Measurements from ENCODE around the gene POP7.
A peak's percentile ranks its signal among the peaks of the same experiment; 100 is the strongest.

POP7 gene

DNA sequence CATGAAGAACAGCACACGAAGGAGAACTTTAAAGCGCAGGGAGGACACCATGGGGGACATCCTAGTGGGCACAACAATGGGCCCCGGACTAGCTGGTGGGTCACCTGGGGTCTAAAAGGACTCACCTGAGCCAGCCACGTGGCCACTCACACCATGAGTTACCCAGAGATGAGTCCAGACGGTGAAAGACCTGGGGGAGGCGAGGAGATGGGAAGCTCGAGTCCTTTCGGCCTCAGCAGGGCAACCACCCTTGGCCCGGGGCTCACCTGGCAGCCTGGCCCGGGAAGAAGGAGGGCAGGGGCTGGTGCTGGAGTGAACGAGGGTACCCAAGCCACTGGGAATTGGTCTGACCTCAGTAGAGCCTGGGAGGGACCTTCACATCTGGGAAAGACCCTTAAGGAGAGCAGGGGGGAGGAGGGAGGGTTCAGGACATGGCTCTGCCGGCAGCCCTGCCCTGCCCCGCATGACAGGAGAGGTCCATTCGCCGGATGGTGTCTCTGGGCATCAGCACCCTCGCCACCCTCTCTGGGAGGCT is 17.5 kb upstream of the POP7 start:
- TF ChIP-seq, protein P1, sequence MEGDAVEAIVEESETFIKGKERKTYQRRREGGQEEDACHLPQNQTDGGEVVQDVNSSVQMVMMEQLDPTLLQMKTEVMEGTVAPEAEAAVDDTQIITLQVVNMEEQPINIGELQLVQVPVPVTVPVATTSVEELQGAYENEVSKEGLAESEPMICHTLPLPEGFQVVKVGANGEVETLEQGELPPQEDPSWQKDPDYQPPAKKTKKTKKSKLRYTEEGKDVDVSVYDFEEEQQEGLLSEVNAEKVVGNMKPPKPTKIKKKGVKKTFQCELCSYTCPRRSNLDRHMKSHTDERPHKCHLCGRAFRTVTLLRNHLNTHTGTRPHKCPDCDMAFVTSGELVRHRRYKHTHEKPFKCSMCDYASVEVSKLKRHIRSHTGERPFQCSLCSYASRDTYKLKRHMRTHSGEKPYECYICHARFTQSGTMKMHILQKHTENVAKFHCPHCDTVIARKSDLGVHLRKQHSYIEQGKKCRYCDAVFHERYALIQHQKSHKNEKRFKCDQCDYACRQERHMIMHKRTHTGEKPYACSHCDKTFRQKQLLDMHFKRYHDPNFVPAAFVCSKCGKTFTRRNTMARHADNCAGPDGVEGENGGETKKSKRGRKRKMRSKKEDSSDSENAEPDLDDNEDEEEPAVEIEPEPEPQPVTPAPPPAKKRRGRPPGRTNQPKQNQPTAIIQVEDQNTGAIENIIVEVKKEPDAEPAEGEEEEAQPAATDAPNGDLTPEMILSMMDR (conservative IDR thresholded peaks at IDR 0.05; ENCODE audit: low read depth, low read length), result no peak
- DNase-seq (ENCODE audit: low read depth), result no peak
- no peak overlapping the region for H3K4me3 ChIP-seq (ENCODE audit: low read length)

DNA sequence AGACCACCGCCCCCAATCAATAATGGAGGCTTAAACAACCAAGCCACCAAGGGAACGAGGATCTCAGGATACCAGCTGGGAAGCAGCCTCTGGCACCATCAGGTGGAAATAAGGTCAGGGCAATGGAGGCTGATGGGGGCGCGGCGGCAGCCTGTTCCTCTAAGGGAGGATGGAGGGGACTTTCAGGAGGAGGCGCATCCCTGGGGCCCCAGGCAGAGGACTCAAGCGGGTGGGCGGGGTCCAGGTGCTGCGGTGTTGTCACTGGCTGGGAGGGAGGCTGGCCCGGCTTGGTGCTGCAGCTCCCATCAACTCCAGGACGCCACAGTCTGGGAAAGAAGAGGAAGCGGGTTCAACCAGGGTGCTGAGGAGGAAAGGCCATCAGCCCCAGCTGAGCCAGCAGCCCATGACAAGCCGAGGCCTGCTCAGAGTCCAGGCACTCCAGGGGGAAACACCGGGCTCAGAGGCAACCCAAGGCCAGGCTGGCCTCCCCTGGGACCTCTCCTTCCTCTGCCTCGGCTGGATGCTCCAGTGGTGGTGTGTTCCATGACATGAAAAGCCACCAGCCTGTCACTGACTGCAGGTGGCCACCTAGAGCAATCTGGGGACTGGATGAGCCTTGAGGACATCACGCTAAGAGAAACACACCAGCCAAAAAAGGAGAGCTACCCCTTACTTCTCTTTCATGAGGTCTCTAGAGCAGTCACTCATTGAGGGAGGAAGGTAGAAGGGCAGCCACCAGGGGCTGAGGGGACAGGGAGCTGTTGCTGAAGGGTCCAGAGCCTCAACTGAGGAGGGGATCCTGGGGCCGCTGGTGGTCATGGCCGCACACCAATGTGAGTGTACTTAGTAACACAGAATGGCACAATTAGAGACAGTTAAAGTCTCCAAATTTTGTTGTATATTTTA is 16.4 kb upstream of the POP7 start:
- no peak overlapping the region for H3K4me3 ChIP-seq (ENCODE audit: low read length)
- DNase-seq (ENCODE audit: low read depth), result no peak
- TF ChIP-seq, protein P1 (conservative IDR thresholded peaks at IDR 0.05; ENCODE audit: low read depth, low read length), result no peak

DNA sequence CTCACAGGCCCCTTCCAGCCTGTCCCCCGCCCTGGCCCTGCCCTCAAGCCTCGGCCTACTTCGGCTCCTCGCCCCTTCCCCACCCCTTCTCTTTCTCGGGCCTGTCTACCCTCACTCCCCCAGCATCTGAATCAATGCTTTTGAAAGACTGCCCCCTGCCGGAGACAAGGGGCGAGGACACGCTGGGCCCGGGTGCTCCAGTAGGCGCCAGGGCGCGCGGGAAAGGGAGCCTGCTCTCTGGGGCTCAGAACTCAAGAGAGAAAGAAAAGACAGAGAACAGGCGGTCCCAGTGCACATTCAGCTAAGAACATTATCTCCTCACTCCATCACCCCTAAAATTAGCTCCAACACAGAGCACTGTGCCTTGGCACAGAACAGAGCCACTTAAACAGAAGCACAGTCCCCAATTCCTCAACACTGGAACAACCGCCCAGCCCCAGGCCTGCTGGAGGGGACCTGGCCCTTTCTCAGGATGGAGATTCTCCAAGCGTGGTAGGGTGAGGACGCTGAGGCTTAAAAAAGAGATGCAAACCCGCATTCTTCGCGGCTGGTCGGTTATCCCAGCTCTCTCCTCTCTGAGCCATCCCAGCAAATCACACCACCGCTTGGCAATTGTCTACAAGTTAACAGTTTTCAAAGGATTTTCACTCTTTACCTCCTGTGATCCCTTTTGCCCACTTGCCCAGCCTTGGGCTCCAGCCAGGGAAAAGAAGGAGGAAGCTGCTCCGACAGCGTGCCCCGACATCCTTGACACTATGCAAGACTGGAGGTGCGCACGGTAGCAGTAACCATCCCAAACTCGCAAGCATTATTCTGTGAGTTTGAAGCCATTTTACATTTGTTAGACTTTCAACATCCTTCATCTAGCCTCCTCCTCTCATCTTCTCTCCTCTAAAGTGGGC is 14.0 kb upstream of the POP7 start:
- TF ChIP-seq, protein P1 (conservative IDR thresholded peaks at IDR 0.05; ENCODE audit: low read depth, low read length), result peak; percentile 91
- no peak for DNase-seq (ENCODE audit: low read depth)
- peak overlapping the region; percentile 80 for H3K4me3 ChIP-seq (ENCODE audit: low read length)

DNA sequence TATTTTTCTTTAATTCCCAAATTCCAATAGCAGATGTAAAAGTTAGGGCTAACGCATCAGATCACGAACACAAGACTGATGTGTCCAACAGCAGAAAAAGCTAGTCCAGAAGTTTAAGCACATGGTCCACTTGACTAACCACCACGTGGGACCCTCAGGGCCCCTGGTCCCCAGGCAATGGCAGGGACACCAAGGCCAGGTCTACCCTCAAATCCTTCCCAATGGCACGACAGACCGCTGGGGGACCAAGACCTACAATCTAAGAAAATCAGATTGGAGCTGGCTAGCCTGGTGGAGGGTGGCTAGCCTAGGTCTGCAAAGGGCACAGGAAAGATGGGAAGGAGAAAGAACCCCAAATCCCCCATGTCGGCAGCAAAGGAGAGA is 13.4 kb upstream of the POP7 start:
- peak overlapping the region; percentile 80 for H3K4me3 ChIP-seq (ENCODE audit: low read length)
- TF ChIP-seq, protein P1 (conservative IDR thresholded peaks at IDR 0.05; ENCODE audit: low read depth, low read length), result no peak
- DNase-seq (ENCODE audit: low read depth), result no peak

DNA sequence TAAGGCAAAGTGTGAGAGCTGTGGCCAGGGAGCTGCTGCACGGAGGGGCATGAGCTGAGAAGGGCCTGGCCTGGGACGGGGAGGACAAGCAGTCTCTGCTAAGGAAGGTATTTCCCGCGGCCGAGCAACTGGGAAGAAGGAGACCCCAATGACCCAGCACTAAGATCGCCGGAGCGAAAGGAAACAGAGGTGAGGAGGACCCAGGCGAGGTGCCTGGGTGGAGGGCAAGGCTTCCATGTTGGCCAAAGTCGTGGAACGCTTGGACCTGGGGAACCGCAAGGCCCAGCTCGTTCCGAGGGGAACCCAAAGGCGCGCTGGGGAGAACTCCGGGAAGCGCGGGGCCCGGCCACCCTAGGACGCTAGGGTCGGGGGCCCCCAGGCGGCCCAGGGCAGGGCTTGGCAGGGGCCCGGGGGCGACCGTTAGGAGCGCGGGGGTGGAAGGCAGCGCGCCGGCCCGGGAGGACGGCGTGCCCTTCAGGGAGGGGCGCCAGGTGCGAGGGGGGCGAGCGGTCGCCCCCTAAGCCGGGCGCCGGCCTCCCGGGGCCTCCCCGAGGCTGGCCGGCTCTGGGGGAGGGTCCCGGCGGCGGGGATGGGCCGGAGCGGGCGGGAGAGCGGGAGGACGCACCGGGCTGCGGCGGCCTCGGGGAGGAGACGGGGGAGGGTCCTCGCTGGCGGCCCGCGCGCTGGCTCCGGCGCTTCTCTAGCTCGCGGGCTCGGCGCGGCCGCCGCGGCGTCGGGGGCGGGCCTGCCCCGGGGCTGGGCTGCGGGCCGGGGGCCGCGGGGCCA is 12.4 kb upstream of the POP7 start:
- no peak for DNase-seq (ENCODE audit: low read depth)
- TF ChIP-seq, protein P1 (conservative IDR thresholded peaks at IDR 0.05; ENCODE audit: low read depth, low read length), result no peak
- peak overlapping the region; percentile 80 for H3K4me3 ChIP-seq (ENCODE audit: low read length)

DNA sequence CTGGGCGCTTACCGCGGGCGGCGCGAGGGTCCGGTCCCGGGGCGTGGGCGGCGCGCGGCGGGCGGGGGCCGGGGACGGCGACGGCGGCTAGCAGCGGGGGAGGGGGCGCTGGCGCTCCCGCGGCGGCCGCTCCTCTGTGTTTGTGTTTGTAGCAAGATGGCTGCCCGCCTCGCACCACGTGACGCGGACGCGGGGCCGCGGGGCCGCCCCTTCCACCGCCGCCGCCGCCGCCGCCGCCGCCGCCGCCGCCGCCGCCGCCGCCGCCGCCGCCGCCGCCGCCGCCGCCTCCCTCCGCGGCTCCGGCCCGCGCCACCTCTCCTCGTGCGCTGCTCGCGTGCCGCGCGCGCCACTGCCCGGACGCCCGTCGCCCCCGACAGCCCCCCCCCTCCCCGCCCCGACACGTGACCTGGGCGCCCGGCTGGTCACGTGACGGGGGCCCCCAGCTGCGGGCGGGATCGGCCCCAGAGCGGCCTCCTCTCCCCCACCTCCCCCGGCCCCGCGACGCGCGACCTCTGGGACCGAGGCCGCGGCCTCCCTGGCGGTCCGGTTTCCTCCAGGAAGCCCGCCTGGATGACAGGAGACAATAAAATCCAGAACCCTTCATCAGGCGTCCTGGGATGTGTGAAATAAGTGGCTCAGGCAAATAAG is 11.7 kb upstream of the POP7 start, which contains the start of gene GIGYF1:
Gene GIGYF1, minus strand, starts transcription at position 153 of the 648 bp plus-strand sequence. CDS start 6,012 bp downstream, outside the sequence.
- H3K4me3 ChIP-seq (ENCODE audit: low read length), result peak within 1 kb of the TSS; percentile 80
- TF ChIP-seq, protein P1 (conservative IDR thresholded peaks at IDR 0.05; ENCODE audit: low read depth, low read length), result no peak

More for the DNA sequence above, 11.7 kb upstream of the POP7 start, which contains the start of gene GIGYF1:
- DNase-seq (ENCODE audit: low read depth), result no peak
